ENCODE measurements around the gene STK36.
A peak's percentile ranks its signal among the peaks of the same experiment; 100 is the strongest.

STK36 gene

GRCh38 chr2:218645126-218645525 is 26.8 kb upstream of the STK36 start:
- DNase-seq (ENCODE audit: low read depth), result peak; percentile 93
- H3K4me3 ChIP-seq (ENCODE audit: low read length), result no peak overlapping the region
- TF ChIP-seq CTCF (IDR thresholded peaks at IDR 0.05; ENCODE audit: insufficient read depth, low read depth, low read length, missing control alignments), result no peak

DNA sequence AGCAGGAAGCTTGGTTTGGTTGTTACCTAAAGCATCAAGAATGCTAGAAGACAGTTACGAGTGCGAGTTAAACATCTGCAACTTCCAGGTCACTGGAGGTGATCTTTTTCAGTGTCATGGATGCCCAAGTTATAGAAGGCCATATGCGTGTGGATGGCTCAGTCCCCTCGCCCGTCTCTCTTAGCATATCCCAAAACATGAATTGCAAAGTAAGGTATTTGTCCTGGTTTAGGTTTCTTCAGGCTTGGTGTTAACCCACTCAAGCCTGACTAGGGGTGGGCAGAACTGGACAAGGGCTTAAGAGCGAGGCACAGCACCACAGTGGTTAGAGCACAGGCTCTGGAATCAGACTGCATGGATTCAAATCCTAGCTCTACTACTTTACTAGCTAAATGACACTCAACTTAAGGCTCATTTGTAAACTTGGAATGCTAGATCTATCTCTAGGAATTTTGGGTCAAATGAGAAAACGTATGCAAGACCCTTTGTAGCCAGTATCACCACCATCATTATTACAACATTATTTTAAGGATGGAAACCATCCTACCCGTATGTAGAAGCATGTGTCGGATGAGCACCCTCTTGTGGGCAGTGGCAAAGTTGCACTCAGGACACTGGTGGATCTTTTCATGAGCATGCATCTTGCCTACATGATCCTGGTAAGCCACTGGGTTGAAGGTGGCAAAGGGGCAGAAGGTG is 23.6 kb upstream of the STK36 start:
- DNase-seq (ENCODE audit: low read depth), result peak; percentile 77
- peak; percentile 94 for TF ChIP-seq CTCF (IDR thresholded peaks at IDR 0.05; ENCODE audit: insufficient read depth, low read depth, low read length, missing control alignments)
- no peak overlapping the region for H3K4me3 ChIP-seq (ENCODE audit: low read length)

GRCh38 chr2:218648787-218649100 is 23.1 kb upstream of the STK36 start:
- TF ChIP-seq CTCF (IDR thresholded peaks at IDR 0.05; ENCODE audit: insufficient read depth, low read depth, low read length, missing control alignments), result no peak
- H3K4me3 ChIP-seq (ENCODE audit: low read length), result no peak overlapping the region
- DNase-seq (ENCODE audit: low read depth), result no peak

DNA sequence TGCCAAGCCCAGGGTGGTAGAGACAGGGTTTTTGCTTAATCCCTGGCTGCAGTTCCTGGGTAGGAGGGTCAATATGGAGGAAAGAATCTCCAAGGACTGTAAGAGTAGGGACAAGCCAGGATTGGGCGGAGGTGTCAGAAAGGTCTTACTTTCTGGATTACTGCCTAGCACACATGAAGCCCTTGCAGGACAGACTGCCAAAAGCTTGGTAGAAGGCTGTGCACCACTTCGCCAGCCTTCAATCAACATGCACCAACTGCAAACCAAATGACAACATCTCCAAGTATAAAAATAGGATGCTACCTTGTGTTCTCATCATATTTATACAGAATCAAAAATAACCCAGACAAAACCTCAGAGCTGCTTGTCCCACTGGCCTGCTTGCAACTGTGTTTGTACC is 16.1 kb upstream of the STK36 start:
- TF ChIP-seq CTCF (IDR thresholded peaks at IDR 0.05; ENCODE audit: insufficient read depth, low read depth, low read length, missing control alignments), result no peak
- H3K4me3 ChIP-seq (ENCODE audit: low read length), result no peak overlapping the region
- DNase-seq (ENCODE audit: low read depth), result no peak

DNA sequence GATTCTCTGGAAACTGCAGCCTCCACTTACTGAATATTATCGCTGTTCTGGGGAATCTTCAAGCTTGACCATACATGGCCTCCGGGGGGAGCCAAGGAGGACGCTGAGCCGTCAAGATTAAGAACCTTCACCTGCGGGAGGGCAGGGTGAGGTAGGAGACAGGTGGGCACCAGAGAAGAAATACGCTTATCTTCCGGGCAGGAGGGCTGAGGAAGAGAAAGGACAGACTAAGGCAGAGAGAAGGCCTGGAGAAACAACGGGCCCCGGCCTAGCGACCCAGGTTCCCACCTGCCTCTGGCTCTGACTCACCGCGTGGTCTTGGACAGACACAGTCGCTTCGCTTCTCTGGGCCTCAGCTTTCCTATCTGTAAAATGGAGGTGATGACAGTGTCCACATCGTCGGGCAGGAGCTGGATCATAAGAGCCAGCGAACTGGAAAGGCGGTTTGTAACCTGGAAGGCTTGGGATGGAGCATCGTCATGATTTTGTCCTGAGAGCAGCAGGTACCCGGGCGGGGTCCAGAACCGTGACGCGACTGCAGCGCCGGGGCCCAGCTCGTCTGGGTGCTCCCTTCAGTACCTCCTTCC is 13.1 kb upstream of the STK36 start:
- peak; percentile 57 for TF ChIP-seq CTCF (IDR thresholded peaks at IDR 0.05; ENCODE audit: insufficient read depth, low read depth, low read length, missing control alignments)
- peak; percentile 76 for DNase-seq (ENCODE audit: low read depth)
- H3K4me3 ChIP-seq (ENCODE audit: low read length), result peak overlapping the region; percentile 94

GRCh38 chr2:218659258-218659987 is 12.5 kb upstream of the STK36 start, which contains the start of the genes BCS1L and ZNF142:
TSS of gene BCS1L (plus strand) at chr2:218659683. CDS start at chr2:218660988, 1,305 bp downstream.
TSS of gene ZNF142 (minus strand) at chr2:218659623. CDS start at chr2:218656429, 3,194 bp downstream.
- no peak for TF ChIP-seq CTCF (IDR thresholded peaks at IDR 0.05; ENCODE audit: insufficient read depth, low read depth, low read length, missing control alignments)
- DNase-seq (ENCODE audit: low read depth), result peak; percentile 95
- peak within 1 kb of the TSS; percentile 94 for H3K4me3 ChIP-seq (ENCODE audit: low read length)

Data from epithelial cell of esophagus (primary cell).